Caco-2 (cell line): ENCODE data around the gene TSPAN9. TPM values are rescaled to one million over a fixed set of nuclear protein-coding genes. Genes with fewer than 3 reads are reported as not detected.

Experiments used
- BruUV-seq: library from RNA; stranded (reverse); fragments of 400-500 nt; replicated peaks from 2 replicates; lab custom pipeline; 2021; lab: Mats Ljungman, UMichigan
- CTCF ChIA-PET: fragments of 300-600 bp; sonication (Branson Sonifier 250); formaldehyde crosslinking; loops from one replicate; lab custom pipeline; 2022; ENCODE audit warnings: antibody characterized with exemption; lab: Charles Lee
- POLR2A ChIA-PET: fragments of 300-600 bp; sonication (Branson Sonifier 250); formaldehyde crosslinking; loops from one replicate; lab custom pipeline; 2022; ENCODE audit warnings: antibody characterized with exemption; lab: Charles Lee
- DNase-seq, 2 experiments: peaks; one replicate each; pipeline versions ENCODE4 v3.0.0 to v3.0.0-alpha.2; 2020 to 2022
- H3K27me3 ChIP-seq: replicated peaks from 2 replicates; pipeline ENCODE4 v1.6.0; 2011; ENCODE audit warnings: low read length; ENCODE audit not compliant: control insufficient read depth, insufficient read depth
- H3K36me3 ChIP-seq: 2 replicates; pipeline ENCODE4 v1.5.1; 2011; ENCODE audit warnings: low read length; ENCODE audit not compliant: control insufficient read depth, insufficient read depth
- H3K4me1 ChIP-seq: fragments of 250-450 bp; sonication (Bioruptor Pico); 2 replicates; pipeline ENCODE4 v1.5.1; 2020; ENCODE audit warnings: mild to moderate bottlenecking
- H3K4me3 ChIP-seq: 2 replicates; pipeline ENCODE4 v1.5.1; 2011; ENCODE audit warnings: low read depth, mild to moderate bottlenecking, control low read depth, low read length
- H3K9me3 ChIP-seq: fragments of 250-450 bp; sonication (Bioruptor Pico); 2 replicates; pipeline ENCODE4 v1.5.1; 2020; ENCODE audit warnings: mild to moderate bottlenecking, moderate library complexity
- H3K27ac Mint-ChIP-seq: one replicate; pipeline ENCODE4 v1.8.0; 2022; ENCODE audit warnings: mixed read lengths; ENCODE audit not compliant: unreplicated experiment
- H3K27me3 Mint-ChIP-seq: one replicate; pipeline ENCODE4 v1.8.0; 2022; ENCODE audit warnings: mixed read lengths; ENCODE audit not compliant: insufficient read depth, unreplicated experiment
- H3K36me3 Mint-ChIP-seq: one replicate; pipeline ENCODE4 v1.8.0; 2022; ENCODE audit warnings: mild to moderate bottlenecking, mixed read lengths; ENCODE audit not compliant: insufficient read depth, unreplicated experiment
- H3K4me1 Mint-ChIP-seq: one replicate; pipeline ENCODE4 v1.8.0; 2022; ENCODE audit warnings: low read depth, mixed read lengths; ENCODE audit not compliant: unreplicated experiment
- H3K4me3 Mint-ChIP-seq: one replicate; pipeline ENCODE4 v1.8.0; 2022; ENCODE audit warnings: mild to moderate bottlenecking, moderate library complexity, mixed read lengths; ENCODE audit not compliant: unreplicated experiment
- H3K9me3 Mint-ChIP-seq: one replicate; pipeline ENCODE4 v1.8.0; 2022; ENCODE audit warnings: mixed read lengths; ENCODE audit not compliant: unreplicated experiment
- CTCF ChIP-seq, 2 experiments: fragments of 200-600 bp in 1 of 2; IDR thresholded peaks; 1 replicate in 1 of 2; 2 replicates in 1 of 2; pipeline versions ENCODE4 v1.5.1 to v1.8.0; 2011 to 2022; ENCODE audit warnings: antibody characterized with exemption in 1 of 2, control low read depth in 1 of 2, inconsistent platforms in 1 of 2, low read depth in 1 of 2, low read length in 1 of 2, mild to moderate bottlenecking in 1 of 2, moderate library complexity in 1 of 2; ENCODE audit not compliant: insufficient read depth in 1 of 2, severe bottlenecking in 1 of 2, unreplicated experiment in 1 of 2
- intact Hi-C: fragments of 100-400 bp; cut with micrococcal nuclease; formaldehyde crosslinking; loops from one replicate; pipeline ENCODE4 v1.10.0; 2022; ENCODE audit not compliant: unreplicated experiment
- total RNA-seq: library from RNA; stranded (reverse); gene quantifications from 2 replicates; pipeline ENCODE4 v1.2.3, GENCODE V29; 2022

Gene TSPAN9
- total RNA-seq, 1 experiment from 2014 or later: 49.1 TPM

DNA sequence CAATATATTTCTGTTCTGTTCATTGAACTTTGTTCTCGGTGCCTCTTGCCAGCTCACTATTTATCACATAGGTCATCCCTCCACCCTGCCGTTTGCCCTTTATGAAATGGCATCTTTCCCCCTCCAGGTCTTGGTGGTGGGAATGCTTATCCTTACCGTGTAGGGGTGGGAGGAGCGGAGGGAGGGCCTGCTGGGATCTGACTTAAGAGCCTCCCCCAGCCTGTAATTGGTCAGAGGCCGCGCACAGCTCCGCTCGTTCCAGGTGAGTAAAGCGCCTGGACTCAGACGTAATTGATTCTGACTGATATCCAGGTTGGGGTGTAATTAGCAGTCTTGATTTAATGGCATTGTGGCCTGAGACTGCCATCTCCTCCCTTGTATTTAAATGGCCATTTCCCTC lies 185.3 kb downstream of the TSPAN9 start:
- peaks cover 9% of the 10 kb centered on the region for H3K36me3 Mint-ChIP-seq
- intact Hi-C loops: no loop called here
- no peaks in the 10 kb centered on the region for H3K4me1 Mint-ChIP-seq
- H3K4me3 Mint-ChIP-seq: no peak overlapping the region
- ChIA-PET POLR2A (no interaction called here), CTCF (interaction anchor here (0.6 kb wide), 1 partner anchor 28 kb away, joined by 3 read pairs; no protein-coding TSS in a partner anchor)
- no peak for TF ChIP-seq CTCF (IDR thresholded peaks at IDR 0.05; ENCODE audit: insufficient read depth in 1 of 2, low read depth in 1 of 2, low read length in 1 of 2, severe bottlenecking in 1 of 2, unreplicated experiment in 1 of 2)
- no peaks in the 10 kb centered on the region for H3K9me3 Mint-ChIP-seq
- DNase-seq: no peak
- Histone ChIP-seq H3K4me3 (no peak overlapping the region), H3K9me3 (no peaks in the 10 kb centered on the region), H3K27me3 (no peaks in the 10 kb centered on the region), H3K4me1 (no peaks in the 10 kb centered on the region), H3K36me3 (no peaks in the 10 kb centered on the region)
- no TSS peak for BruUV-seq
- H3K27ac Mint-ChIP-seq: no peak overlapping the region
- H3K27me3 Mint-ChIP-seq: no peaks in the 10 kb centered on the region

- Mint-ChIP-seq H3K36me3 (peaks cover 9% of the 10 kb centered on the region), H3K4me3 (no peak overlapping the region), H3K9me3 (no peaks in the 10 kb centered on the region), H3K4me1 (no peaks in the 10 kb centered on the region), H3K27me3 (no peaks in the 10 kb centered on the region), H3K27ac (no peak overlapping the region)
- no peak for DNase-seq
- intact Hi-C loops: no loop called here
- ChIA-PET CTCF (no interaction called here), POLR2A (no interaction called here)
- BruUV-seq: no TSS peak
- no peak for TF ChIP-seq CTCF (IDR thresholded peaks at IDR 0.05; ENCODE audit: insufficient read depth in 1 of 2, low read depth in 1 of 2, low read length in 1 of 2, severe bottlenecking in 1 of 2, unreplicated experiment in 1 of 2)
- H3K4me1 ChIP-seq: no peaks in the 10 kb centered on the region
- H3K36me3 ChIP-seq: no peaks in the 10 kb centered on the region
- no peaks in the 10 kb centered on the region for H3K27me3 ChIP-seq
- no peaks in the 10 kb centered on the region for H3K9me3 ChIP-seq
- H3K4me3 ChIP-seq: no peak overlapping the region
Measured at GRCh38 chr12:3263282-3263681, 186.1 kb downstream of the TSPAN9 start.

DNA sequence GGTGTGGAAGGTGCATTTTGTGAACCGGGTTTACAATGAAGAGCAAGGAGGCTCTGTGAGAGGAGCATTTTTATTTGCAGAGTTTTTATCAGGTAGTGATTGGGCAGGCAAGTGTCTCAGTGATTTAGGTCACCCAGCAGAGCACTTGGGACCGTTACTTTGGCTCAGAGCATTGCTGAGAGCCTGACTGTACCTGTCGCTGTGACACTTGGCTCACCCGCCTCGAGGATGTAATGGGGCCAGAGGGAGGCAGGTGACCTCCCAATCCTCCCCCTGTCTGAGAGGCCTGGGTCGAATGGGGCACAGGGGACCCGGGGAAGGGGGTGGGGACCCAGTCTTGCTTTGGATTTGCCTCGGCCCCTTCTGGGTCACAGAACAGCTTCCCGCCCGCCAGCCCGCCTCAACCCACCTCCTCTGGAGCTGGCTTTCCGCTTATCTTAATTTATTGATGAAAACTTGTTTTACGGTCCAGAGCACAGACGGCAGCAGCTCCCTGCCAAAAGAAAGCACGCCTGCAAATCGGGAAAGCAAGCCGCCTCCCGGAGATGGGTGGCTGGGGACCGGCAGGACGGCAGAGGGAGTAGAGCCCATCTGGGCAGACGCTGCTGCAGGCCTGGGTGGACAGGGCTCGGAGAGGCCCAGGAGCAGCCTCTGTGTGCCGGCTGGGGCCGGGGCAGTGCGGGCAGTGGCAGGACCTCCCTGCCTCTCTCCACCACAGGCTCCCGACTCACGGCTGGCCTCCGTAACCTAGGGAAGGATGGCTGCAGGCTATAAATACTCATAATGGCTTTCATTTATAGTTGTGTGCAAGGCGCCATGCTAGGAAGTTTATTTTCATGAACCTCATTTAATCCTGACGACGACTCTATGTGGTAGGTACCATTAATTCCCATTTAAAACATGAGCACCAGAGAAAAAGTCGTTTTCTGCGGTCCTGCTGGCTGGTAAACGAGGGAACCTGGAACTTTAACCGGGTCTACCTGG lies 187.1 kb downstream of the TSPAN9 start:
- H3K36me3 ChIP-seq: no peaks in the 10 kb centered on the region
- TF ChIP-seq CTCF (IDR thresholded peaks at IDR 0.05; ENCODE audit: insufficient read depth in 1 of 2, low read depth in 1 of 2, low read length in 1 of 2, severe bottlenecking in 1 of 2, unreplicated experiment in 1 of 2): no peak
- no TSS peak for BruUV-seq
- no peaks in the 10 kb centered on the region for H3K9me3 ChIP-seq
- ChIA-PET CTCF (no interaction called here), POLR2A (no interaction called here)
- no peaks in the 10 kb centered on the region for H3K4me1 Mint-ChIP-seq
- intact Hi-C loops: no loop called here
- H3K4me3 ChIP-seq: no peak overlapping the region
- no peak overlapping the region for H3K4me3 Mint-ChIP-seq
- peaks cover 9% of the 10 kb centered on the region for H3K36me3 Mint-ChIP-seq
- no peaks in the 10 kb centered on the region for H3K27me3 ChIP-seq
- no peaks in the 10 kb centered on the region for H3K27me3 Mint-ChIP-seq
- H3K27ac Mint-ChIP-seq: no peak overlapping the region
- H3K4me1 ChIP-seq: no peaks in the 10 kb centered on the region
- no peaks in the 10 kb centered on the region for H3K9me3 Mint-ChIP-seq
- DNase-seq: no peak
